ENCODE results near the gene SPTY2D1.
"Not testable (repeated sequence)": the region's sequence is repeated elsewhere in the genome, so short reads cannot be mapped to it uniquely, and the experiment has no call there.

Gene SPTY2D1

GRCh38 chr11:18615628-18616392 lies 18.3 kb downstream of the SPTY2D1 start:
- DNase-seq: no peak

GRCh38 chr11:18614667-18615066 lies 19.5 kb downstream of the SPTY2D1 start:
- DNase-seq: no peak

- DNase-seq: no peak
Observed at GRCh38 chr11:18612394-18612793, 21.7 kb downstream of the SPTY2D1 start.

GRCh38 chr11:18611196-18611595 lies 22.9 kb downstream of the SPTY2D1 start:
- no peak for DNase-seq

- DNase-seq: no peak
Observed at GRCh38 chr11:18608376-18608775, 25.8 kb downstream of the SPTY2D1 start.

GRCh38 chr11:18600915-18601569 lies 33.1 kb downstream of the SPTY2D1 start:
- no peak for DNase-seq

- DNase-seq: no peak
Observed at GRCh38 chr11:18599739-18600230, 34.4 kb downstream of the SPTY2D1 start, which contains the start of gene MISFA. Gene MISFA (plus strand): TSS chr11:18599789. CDS start chr11:18599929, 140 bp downstream.

GRCh38 chr11:18594999-18595749 lies 39.0 kb downstream of the SPTY2D1 start:
- no peak for DNase-seq

- DNase-seq: not testable (repeated sequence)
Observed at GRCh38 chr11:18594088-18594487, 40.1 kb downstream of the SPTY2D1 start.

- no peak for DNase-seq
Observed at GRCh38 chr11:18590571-18590970, 43.6 kb downstream of the SPTY2D1 start.

GRCh38 chr11:18588297-18589252 lies 45.6 kb downstream of the SPTY2D1 start, which contains the start of gene UEVLD:
Gene UEVLD (minus strand): TSS chr11:18588734. CDS start chr11:18588654, 80 bp downstream.
- DNase-seq: peak; percentile 56

GRCh38 chr11:18581825-18582224 lies 52.3 kb downstream of the SPTY2D1 start:
- DNase-seq: no peak

GRCh38 chr11:18580113-18580766 lies 53.9 kb downstream of the SPTY2D1 start:
- DNase-seq: no peak

GRCh38 chr11:18578975-18579598 lies 55.1 kb downstream of the SPTY2D1 start:
- no peak for DNase-seq

- no peak for DNase-seq
Observed at GRCh38 chr11:18575361-18575760, 58.8 kb downstream of the SPTY2D1 start.

GRCh38 chr11:18567081-18567480 lies 67.1 kb downstream of the SPTY2D1 start:
- DNase-seq: no peak

GRCh38 chr11:18566406-18566805 lies 67.7 kb downstream of the SPTY2D1 start:
- DNase-seq: no peak

GRCh38 chr11:18564149-18564548 lies 70.0 kb downstream of the SPTY2D1 start:
- no peak for DNase-seq

GRCh38 chr11:18563090-18563730 lies 70.9 kb downstream of the SPTY2D1 start:
- no peak for DNase-seq

Measured in NCI-H1092 treated with DMSO at 0.1 percent for 48 hours (cell line).